Skeletal muscle satellite cell (primary cell): ENCODE data around the gene NDC1.
"Not testable (repeated sequence)": the region's sequence is repeated elsewhere in the genome, so short reads cannot be mapped to it uniquely, and the experiment has no call there.

Experiments used
- H3K27me3 ChIP-seq: 2 replicates; pipeline ENCODE4 v1.7.0; 2013; ENCODE audit warnings: low read length; ENCODE audit not compliant: control insufficient read depth, insufficient read depth
- H3K36me3 ChIP-seq: 2 replicates; pipeline ENCODE4 v1.7.0; 2013; ENCODE audit warnings: mild to moderate bottlenecking, control low read depth, low read length; ENCODE audit not compliant: insufficient read depth
- H3K4me1 ChIP-seq: 2 replicates; pipeline ENCODE4 v1.7.0; 2013; ENCODE audit warnings: low read length; ENCODE audit not compliant: control insufficient read depth, insufficient read depth
- H3K4me2 ChIP-seq: 2 replicates; pipeline ENCODE4 v1.7.0; 2013; ENCODE audit warnings: mild to moderate bottlenecking, low read length
- H3K4me3 ChIP-seq: 2 replicates; pipeline ENCODE4 v1.7.0; 2013; ENCODE audit warnings: low read length
- H3K9ac ChIP-seq: 2 replicates; pipeline ENCODE4 v1.7.0; 2013; ENCODE audit warnings: mild to moderate bottlenecking, low read depth, low read length, moderate library complexity
- H3K9me3 ChIP-seq: replicated peaks from 2 replicates; pipeline ENCODE4 v1.7.0; 2013; ENCODE audit warnings: mild to moderate bottlenecking, control low read depth, low read length

Gene NDC1

DNA sequence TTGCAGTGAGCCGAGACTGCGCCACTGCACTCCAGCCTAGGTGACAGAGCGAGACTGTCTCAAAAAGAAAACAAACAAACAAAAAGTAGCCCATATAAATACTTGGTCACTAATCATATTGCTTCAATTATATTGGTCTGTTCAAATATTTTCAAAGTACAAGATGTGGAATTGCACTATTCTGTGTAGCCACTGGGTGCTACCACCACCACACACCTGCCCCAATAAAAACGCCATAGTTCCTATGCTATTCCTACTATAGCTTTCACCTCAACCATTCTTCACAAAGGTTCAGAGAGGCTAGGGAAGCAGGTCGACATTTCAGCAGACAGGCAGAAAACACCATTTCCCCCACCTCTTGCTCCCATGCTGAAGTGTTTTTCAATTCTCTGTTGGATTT is 16.7 kb downstream of the NDC1 start:
- H3K27me3 ChIP-seq, result no peaks in the 10 kb centered on the region
- no peak overlapping the region for H3K4me3 ChIP-seq
- no peak overlapping the region for H3K9ac ChIP-seq
- H3K4me1 ChIP-seq, result no peaks in the 10 kb centered on the region
- H3K4me2 ChIP-seq, result no peak overlapping the region
- H3K9me3 ChIP-seq, result no peaks in the 10 kb centered on the region
- H3K36me3 ChIP-seq, result peaks cover 35% of the 10 kb centered on the region

DNA sequence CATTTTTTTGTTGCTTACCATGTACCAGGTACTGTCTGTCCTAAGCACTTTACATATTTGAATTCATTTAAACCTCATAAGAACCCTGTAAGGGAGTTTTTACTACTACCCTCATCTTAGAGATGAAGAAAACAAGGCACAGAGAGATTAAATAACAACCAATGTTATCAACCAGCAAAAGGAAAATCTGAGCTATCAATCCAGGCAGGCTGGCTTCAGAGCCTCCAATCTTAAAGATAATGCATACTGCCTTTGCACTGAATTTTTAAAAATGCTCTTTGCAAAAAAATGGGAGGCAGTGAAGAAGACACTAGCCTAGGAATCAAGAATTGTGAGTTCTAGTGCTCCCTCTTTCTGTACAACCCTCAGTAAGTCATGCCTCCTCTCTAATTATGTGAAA is 18.7 kb downstream of the NDC1 start:
- no peaks in the 10 kb centered on the region for H3K4me1 ChIP-seq
- peaks cover 24% of the 10 kb centered on the region for H3K36me3 ChIP-seq
- H3K4me2 ChIP-seq, result no peak overlapping the region
- no peaks in the 10 kb centered on the region for H3K9me3 ChIP-seq
- no peak overlapping the region for H3K4me3 ChIP-seq
- no peak overlapping the region for H3K9ac ChIP-seq
- H3K27me3 ChIP-seq, result no peaks in the 10 kb centered on the region

DNA sequence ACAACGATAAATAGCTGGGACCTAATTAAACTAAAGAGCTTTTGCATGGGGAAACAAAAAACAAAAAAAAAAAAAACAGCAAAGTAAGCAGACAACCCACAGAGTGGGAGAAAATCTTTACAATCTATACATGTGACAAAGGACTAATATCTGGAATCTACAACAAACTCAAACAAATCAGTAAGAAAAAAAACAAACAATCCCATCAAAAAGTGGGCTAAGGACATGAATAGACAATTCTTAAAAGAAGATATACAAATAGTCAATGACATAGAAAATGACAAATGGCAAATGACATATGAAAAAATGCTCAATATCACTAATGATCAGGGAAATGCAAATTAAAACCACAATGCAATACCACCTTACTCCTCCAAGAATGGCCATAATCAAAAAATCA is 21.5 kb downstream of the NDC1 start:
- H3K9me3 ChIP-seq, H3K4me3 ChIP-seq, H3K4me2 ChIP-seq, H3K27me3 ChIP-seq, H3K9ac ChIP-seq, H3K4me1 ChIP-seq: not testable (repeated sequence)
- peaks cover 15% of the 10 kb centered on the region for H3K36me3 ChIP-seq

DNA sequence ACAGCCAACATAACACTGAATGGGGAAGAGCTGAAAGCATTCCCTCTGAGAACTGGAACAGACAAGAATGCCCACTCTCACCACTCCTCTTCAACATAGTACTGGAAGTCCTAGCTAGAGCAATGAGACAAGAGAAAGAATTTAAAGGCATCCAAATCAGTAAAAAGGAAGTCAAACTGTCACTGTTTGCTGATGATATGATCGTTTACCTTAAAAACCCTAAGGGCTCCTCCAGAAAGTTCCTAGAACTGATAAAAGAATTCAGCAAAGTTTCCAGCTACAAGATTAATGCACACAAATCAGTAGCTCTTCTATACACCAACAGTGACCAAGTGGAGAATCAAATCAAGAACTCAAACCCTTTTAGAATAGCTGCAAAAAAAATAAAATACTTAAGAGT is 22.6 kb downstream of the NDC1 start:
- H3K4me2 ChIP-seq, H3K4me3 ChIP-seq, H3K9me3 ChIP-seq, H3K9ac ChIP-seq, H3K4me1 ChIP-seq, H3K27me3 ChIP-seq: not testable (repeated sequence)
- peaks cover 18% of the 10 kb centered on the region for H3K36me3 ChIP-seq

DNA sequence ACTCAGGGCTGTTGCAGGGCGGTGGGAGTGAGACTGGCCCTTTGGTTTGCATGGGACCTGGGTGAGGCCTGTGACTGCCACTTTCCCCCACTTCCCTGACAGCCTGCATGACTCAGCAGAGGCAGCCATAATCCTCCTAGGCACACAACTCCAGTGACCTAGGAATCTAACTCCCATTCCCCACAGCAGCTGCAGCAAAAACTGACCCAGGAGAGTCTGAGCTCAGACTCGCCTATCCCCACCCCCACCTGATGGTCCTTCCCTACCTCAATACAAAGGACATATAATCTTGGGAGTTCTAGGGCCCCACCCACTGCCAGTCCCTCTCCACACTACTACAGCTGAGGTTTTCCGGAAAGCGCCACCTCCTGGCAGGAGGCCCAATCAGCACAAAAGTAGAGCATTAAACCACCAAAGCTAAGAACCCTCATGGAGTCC is 26.7 kb downstream of the NDC1 start:
- Histone ChIP-seq H3K4me1 (peaks cover 6% of the 10 kb centered on the region), H3K4me3 (no peak overlapping the region), H3K9ac (no peak overlapping the region), H3K27me3 (no peaks in the 10 kb centered on the region), H3K9me3 (no peaks in the 10 kb centered on the region), H3K36me3 (peaks cover 10% of the 10 kb centered on the region), H3K4me2 (no peak overlapping the region)

DNA sequence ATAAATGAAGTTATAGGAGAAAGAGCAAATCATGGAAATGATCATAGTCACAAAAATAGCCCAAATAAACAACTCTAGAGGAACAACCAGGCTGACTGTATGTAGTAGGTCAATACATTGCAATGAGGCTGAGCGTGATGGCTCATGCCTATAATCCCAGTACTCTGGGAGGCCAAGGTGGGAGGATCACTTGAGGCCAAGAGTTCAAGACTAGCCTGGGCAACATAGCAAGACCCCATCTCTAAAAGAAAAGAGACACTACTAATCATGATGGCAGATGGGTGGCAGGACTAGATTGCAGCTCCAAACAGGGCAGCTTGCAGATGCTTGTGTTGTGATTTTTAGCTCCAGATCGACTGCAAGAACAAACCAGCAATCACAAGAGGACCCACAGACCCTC is 27.6 kb downstream of the NDC1 start:
- Histone ChIP-seq H3K9me3 (no peaks in the 10 kb centered on the region), H3K27me3 (no peaks in the 10 kb centered on the region), H3K36me3 (peaks cover 10% of the 10 kb centered on the region), H3K4me2 (no peak overlapping the region), H3K9ac (no peak overlapping the region), H3K4me1 (peaks cover 6% of the 10 kb centered on the region), H3K4me3 (no peak overlapping the region)

DNA sequence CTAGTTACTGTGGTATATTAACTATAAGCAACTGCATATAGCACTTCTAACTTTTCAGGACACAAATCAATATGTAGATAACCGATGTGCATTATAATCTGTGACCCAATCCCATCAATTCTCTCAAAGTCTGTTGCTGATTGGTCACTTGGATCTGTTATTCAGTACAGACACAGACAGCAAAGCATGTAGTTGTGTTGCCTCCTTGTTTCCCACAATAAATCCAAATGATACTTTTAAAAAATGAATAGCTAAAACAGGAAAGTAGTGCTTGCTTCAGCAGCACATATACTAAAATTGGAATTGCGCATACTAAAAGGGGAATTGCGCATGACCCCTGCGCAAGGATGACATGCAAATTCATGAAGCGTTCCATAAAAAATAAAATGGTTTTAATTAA is 28.1 kb downstream of the NDC1 start:
- H3K27me3 ChIP-seq, result no peaks in the 10 kb centered on the region
- H3K36me3 ChIP-seq, result peaks cover 10% of the 10 kb centered on the region
- H3K4me2 ChIP-seq, result no peak overlapping the region
- H3K4me3 ChIP-seq, result no peak overlapping the region
- H3K9ac ChIP-seq, result no peak overlapping the region
- peaks cover 6% of the 10 kb centered on the region for H3K4me1 ChIP-seq
- no peaks in the 10 kb centered on the region for H3K9me3 ChIP-seq

DNA sequence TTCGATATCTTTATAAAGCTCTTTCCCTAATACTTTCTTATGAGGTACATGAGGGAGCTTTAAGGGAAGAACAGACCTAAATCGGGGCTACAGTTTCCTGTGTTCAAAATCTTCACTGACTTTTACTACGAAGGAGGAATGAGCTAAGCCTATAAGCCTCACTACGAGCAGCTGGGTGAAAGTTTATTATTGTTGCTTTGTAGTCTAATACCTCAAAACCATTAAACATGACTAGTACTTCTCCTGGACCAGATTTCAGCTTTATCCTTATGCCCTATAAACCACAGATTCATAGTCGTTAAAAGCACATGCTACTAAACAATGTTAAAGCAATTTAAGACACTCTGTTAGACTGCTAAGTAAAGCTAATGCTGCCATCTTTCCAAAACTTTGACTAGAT is 30.2 kb downstream of the NDC1 start:
- H3K27me3 ChIP-seq, result no peaks in the 10 kb centered on the region
- H3K36me3 ChIP-seq, result peaks cover 11% of the 10 kb centered on the region
- no peak overlapping the region for H3K4me3 ChIP-seq
- H3K4me2 ChIP-seq, result no peak overlapping the region
- H3K9ac ChIP-seq, result no peak overlapping the region
- no peaks in the 10 kb centered on the region for H3K9me3 ChIP-seq
- H3K4me1 ChIP-seq, result peaks cover 6% of the 10 kb centered on the region

DNA sequence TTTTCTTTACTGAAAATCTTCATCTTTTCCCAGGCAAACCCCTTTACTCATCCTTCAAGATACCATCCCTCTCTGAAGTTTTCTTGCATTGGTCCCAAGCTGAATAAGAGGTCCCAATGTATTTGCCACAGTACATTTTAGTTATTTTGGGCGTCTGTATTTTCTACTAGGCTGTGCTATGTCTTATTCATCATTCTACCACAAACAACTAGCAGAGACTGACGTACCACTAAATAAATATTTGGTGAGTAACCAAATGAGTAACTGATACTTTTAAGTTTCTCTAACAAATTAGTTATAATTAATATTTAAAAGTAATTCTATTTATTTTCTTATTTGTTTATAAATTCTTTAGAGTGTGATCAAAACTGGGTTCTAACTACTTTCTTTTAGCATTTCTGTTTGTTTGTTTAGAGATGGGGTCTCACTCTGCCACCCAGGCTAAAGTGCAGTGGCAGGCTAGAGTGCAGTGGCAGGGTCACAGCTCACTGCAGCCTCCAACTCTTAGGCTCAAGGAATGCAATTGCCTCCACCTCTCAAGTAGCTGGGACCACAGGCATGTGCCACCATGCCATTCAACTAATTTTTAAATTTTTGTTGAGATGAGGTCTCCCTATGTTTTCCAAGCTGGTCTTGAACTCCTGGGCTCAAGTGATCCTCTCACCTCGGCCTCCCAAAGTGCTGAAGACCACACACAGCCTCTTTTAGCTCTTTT is 33.1 kb downstream of the NDC1 start:
- Histone ChIP-seq H3K4me3 (no peak overlapping the region), H3K9ac (no peak overlapping the region), H3K9me3 (no peaks in the 10 kb centered on the region), H3K4me1 (no peaks in the 10 kb centered on the region), H3K27me3 (no peaks in the 10 kb centered on the region), H3K4me2 (no peak overlapping the region), H3K36me3 (peaks cover 11% of the 10 kb centered on the region)

DNA sequence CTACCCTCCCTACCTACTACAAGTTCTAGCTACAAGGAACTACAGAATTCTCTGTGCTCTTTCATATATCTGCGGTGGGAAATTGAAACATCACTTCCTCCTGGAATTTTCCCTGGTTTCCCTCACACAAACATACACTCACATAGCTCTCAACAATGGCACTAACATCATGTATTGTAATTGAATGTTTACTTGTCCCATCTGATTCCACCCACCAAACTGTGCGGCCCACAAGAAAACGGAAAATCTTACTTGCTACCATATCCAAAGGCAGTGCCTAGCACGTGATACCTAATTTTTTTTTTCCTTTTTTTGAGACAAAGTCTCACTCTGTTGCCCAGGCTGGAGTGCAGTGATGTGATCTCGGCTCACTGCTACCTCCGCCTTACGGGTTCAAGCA is 33.9 kb downstream of the NDC1 start:
- Histone ChIP-seq H3K9ac (no peak overlapping the region), H3K4me2 (no peak overlapping the region), H3K9me3 (no peaks in the 10 kb centered on the region), H3K4me1 (no peaks in the 10 kb centered on the region), H3K4me3 (no peak overlapping the region), H3K36me3 (peaks cover 11% of the 10 kb centered on the region), H3K27me3 (no peaks in the 10 kb centered on the region)

DNA sequence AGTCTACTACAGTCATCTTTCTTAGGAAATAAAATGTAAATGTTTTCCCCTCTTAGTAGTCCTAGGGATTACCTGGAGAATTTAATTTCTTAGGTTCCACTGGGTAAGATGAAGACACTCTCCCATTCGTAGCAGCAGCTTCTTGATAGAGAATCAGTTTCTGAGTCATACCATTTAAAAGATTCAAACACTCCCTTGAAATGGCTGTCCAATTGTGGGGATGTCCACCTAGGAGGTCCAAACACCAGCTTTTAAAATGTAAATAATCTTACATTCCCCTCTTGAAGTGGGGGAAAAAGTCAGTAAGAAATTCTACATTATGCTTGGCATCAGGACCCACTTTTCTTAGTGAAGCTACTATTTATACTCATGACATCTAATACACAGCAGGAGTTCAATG is 37.5 kb downstream of the NDC1 start:
- H3K27me3 ChIP-seq, result no peaks in the 10 kb centered on the region
- H3K9me3 ChIP-seq, result no peaks in the 10 kb centered on the region
- H3K4me2 ChIP-seq, result no peak overlapping the region
- H3K4me1 ChIP-seq, result no peaks in the 10 kb centered on the region
- H3K9ac ChIP-seq, result no peak overlapping the region
- H3K36me3 ChIP-seq, result peaks cover 10% of the 10 kb centered on the region
- H3K4me3 ChIP-seq, result no peak overlapping the region

DNA sequence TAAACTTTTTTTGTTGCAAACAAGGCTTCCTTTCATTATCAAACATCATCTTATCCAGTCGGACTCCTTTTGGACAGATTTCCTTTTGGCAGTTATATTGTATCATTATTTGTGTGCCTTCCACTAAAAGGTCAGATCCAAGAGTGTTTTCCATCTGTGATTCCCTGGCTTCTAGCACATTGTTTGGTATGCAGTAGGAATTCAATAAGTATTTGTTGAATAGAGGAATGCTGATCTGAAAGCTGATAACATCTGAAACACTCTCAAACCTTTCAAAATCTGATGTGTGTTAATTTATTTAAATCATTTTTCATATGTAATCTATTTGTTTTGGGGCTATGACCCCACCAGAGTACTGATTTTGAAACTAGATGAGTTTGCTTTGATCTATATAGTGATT is 39.0 kb downstream of the NDC1 start:
- Histone ChIP-seq H3K4me2 (no peak overlapping the region), H3K9ac (no peak overlapping the region), H3K4me1 (no peaks in the 10 kb centered on the region), H3K9me3 (no peaks in the 10 kb centered on the region), H3K27me3 (no peaks in the 10 kb centered on the region), H3K36me3 (peaks cover 12% of the 10 kb centered on the region), H3K4me3 (no peak overlapping the region)
